Small intestine (tissue), 7 donors: Measurements from ENCODE around the gene MBD2. TPM values are rescaled to one million over a fixed set of nuclear protein-coding genes. Genes with fewer than 3 reads are reported as not detected.
"Not testable (repeated sequence)": the region's sequence is repeated elsewhere in the genome, so short reads cannot be mapped to it uniquely, and the experiment has no call there.

Source experiments
- DNase-seq, 2 donors: peaks; one replicate each; pipeline versions ENCODE4 v3.0.0 to v3.0.0-alpha.2; 2013
- FAIRE-seq: peaks from 2 replicates; lab custom pipeline; 2012; peaks lifted over from hg19 to GRCh38; lab: Jason Lieb, UNC
- H3K27ac ChIP-seq, 3 donors: one replicate each; pipeline ENCODE4 v1.5.1; 2013; ENCODE audit warnings: low read length in 2 of 3, mild to moderate bottlenecking in 2 of 3, control low read depth in 1 of 3, inconsistent platforms in 1 of 3, low read depth in 1 of 3, moderate library complexity in 1 of 3
- H3K27me3 ChIP-seq, 3 donors: one replicate each; pipeline ENCODE4 v1.6.1; 2013; ENCODE audit warnings: low read length in 3 of 3, inconsistent platforms in 1 of 3; ENCODE audit not compliant: control insufficient read depth in 3 of 3, insufficient read depth in 3 of 3
- H3K36me3 ChIP-seq, 3 donors: one replicate each; pipeline ENCODE4 v1.6.1; 2013; ENCODE audit warnings: low read length in 3 of 3, inconsistent platforms in 1 of 3, low read depth in 1 of 3, mild to moderate bottlenecking in 1 of 3, moderate library complexity in 1 of 3; ENCODE audit not compliant: control insufficient read depth in 3 of 3, insufficient read depth in 2 of 3
- H3K4me1 ChIP-seq, 3 donors: one replicate each; pipeline ENCODE4 v1.6.1; 2013; ENCODE audit warnings: low read length in 2 of 3, inconsistent platforms in 1 of 3, low read depth in 1 of 3, mild to moderate bottlenecking in 1 of 3, moderate library complexity in 1 of 3; ENCODE audit not compliant: control insufficient read depth in 3 of 3, insufficient read depth in 2 of 3
- H3K4me3 ChIP-seq, 3 donors: one replicate each; pipeline ENCODE4 v1.5.1; 2013; ENCODE audit warnings: low read length in 3 of 3, control low read depth in 1 of 3, inconsistent platforms in 1 of 3, low read depth in 1 of 3, mild to moderate bottlenecking in 1 of 3, moderate library complexity in 1 of 3
- H3K9me3 ChIP-seq, 2 donors: one replicate each; pipeline ENCODE4 v1.6.1; 2013; ENCODE audit warnings: low read depth in 1 of 2, low read length in 1 of 2; ENCODE audit not compliant: control insufficient read depth in 2 of 2, insufficient read depth in 1 of 2
- WGBS, 3 donors: extraction: QIAGEN DNeasy Blood & Tissue Kit; methylation state at CpG; one replicate each; pipeline ENCODE4 v1.1.7; 2013; 5-methylcytosine and 5-hydroxymethylcytosine counted together
- polyA plus RNA-seq, 4 donors: library from polyadenylated mRNA; stranded (reverse) in 3 of 4; unstranded in 1 of 4; fragments of 200-250 nt in 3 of 4; fragments of 120-200 nt in 1 of 4; gene quantifications; one replicate each; pipeline versions ENCODE4 v1.2.1 to v1.2.3, GENCODE V29; 2013
- donor health status: healthy with polysubstance abuse.
- donor health status: control.
- donor health status: control.
- donor health status: Bipolar disorder and iron deficiency.
- donor health status: healthy.

Gene MBD2
- polyA plus RNA-seq, 4 donors, result 24.0 to 65.1 (median 36.9) TPM

GRCh38 chr18:54129448-54130067 lies 94.9 kb downstream of the MBD2 start:
- DNase-seq (no peak), FAIRE-seq (no peak)
- Histone ChIP-seq H3K4me1 (no peaks in the 10 kb centered on the region), H3K4me3 (no peak overlapping the region), H3K27ac (no peak overlapping the region), H3K27me3 (no peaks in the 10 kb centered on the region), H3K36me3 (no peaks in the 10 kb centered on the region), H3K9me3 (no peaks in the 10 kb centered on the region)
- WGBS, 3 donors, result 62 to 75% (median 66%) methylated on average over 4 of the region's 4 CpGs

- H3K9me3 ChIP-seq, result no peaks in the 10 kb centered on the region
- H3K4me1 ChIP-seq, result no peaks in the 10 kb centered on the region
- 75 to 83% (median 76%) methylated on average over 9 of the region's 9 CpGs for WGBS, 3 donors
- no peaks in the 10 kb centered on the region for H3K36me3 ChIP-seq
- FAIRE-seq (no peak), DNase-seq (peak; percentile 11 to 28)
- no peak overlapping the region for H3K4me3 ChIP-seq
- H3K27ac ChIP-seq, result no peak overlapping the region
- no peaks in the 10 kb centered on the region for H3K27me3 ChIP-seq
Measured at GRCh38 chr18:54127759-54128378, 96.6 kb downstream of the MBD2 start.

GRCh38 chr18:54125429-54125828 lies 99.0 kb downstream of the MBD2 start:
- H3K4me1 ChIP-seq, result no peaks in the 10 kb centered on the region
- H3K4me3 ChIP-seq, result no peak overlapping the region
- H3K9me3 ChIP-seq, result no peaks in the 10 kb centered on the region
- FAIRE-seq, result no peak
- no peaks in the 10 kb centered on the region for H3K27me3 ChIP-seq
- WGBS, 3 donors, result 59 to 69% (median 60%) methylated on average over 3 of the region's 3 CpGs
- no peak overlapping the region for H3K27ac ChIP-seq
- no peaks in the 10 kb centered on the region for H3K36me3 ChIP-seq
- DNase-seq, result no peak

- 64 to 76% (median 75%) methylated on average over 4 of the region's 4 CpGs for WGBS, 3 donors
- H3K36me3 ChIP-seq, H3K4me1 ChIP-seq, DNase-seq, H3K4me3 ChIP-seq, H3K9me3 ChIP-seq, H3K27me3 ChIP-seq, H3K27ac ChIP-seq: not testable (repeated sequence)
- peak; percentile 61 for FAIRE-seq
Measured at GRCh38 chr18:54123720-54124440, 100.6 kb downstream of the MBD2 start.

- Histone ChIP-seq H3K36me3 (no peaks in the 10 kb centered on the region), H3K9me3 (no peaks in the 10 kb centered on the region), H3K4me3 (no peak overlapping the region), H3K4me1 (peaks cover 0 to 2% (median 0%) of the 10 kb centered on the region in 3 donors), H3K27ac (no peak overlapping the region), H3K27me3 (no peaks in the 10 kb centered on the region)
- FAIRE-seq (peak; percentile 78), DNase-seq (peak; percentile 47 to 62)
- 19 to 22% (median 20%) methylated on average over 6 of the region's 6 CpGs for WGBS, 3 donors
Measured at GRCh38 chr18:54119524-54120019, 104.9 kb downstream of the MBD2 start.

GRCh38 chr18:54117853-54118773 lies 106.4 kb downstream of the MBD2 start:
- no peaks in the 10 kb centered on the region for H3K27me3 ChIP-seq
- no peak for FAIRE-seq
- no peaks in the 10 kb centered on the region for H3K9me3 ChIP-seq
- 52 to 64% (median 63%) methylated on average over 9 of the region's 9 CpGs for WGBS, 3 donors
- no peaks in the 10 kb centered on the region for H3K36me3 ChIP-seq
- peaks cover 0 to 2% (median 0%) of the 10 kb centered on the region in 3 donors for H3K4me1 ChIP-seq
- no peak overlapping the region for H3K4me3 ChIP-seq
- H3K27ac ChIP-seq, result no peak overlapping the region
- no peak for DNase-seq

GRCh38 chr18:54116541-54117257 lies 107.8 kb downstream of the MBD2 start:
- DNase-seq (no peak), FAIRE-seq (no peak)
- Histone ChIP-seq H3K27ac (no peak overlapping the region), H3K27me3 (no peaks in the 10 kb centered on the region), H3K4me3 (no peak overlapping the region), H3K9me3 (no peaks in the 10 kb centered on the region), H3K4me1 (peaks cover 0 to 2% (median 0%) of the 10 kb centered on the region in 3 donors), H3K36me3 (no peaks in the 10 kb centered on the region)
- WGBS, 3 donors, result 72 to 81% (median 76%) methylated on average over 3 of the region's 3 CpGs
